ENCODE data around the gene CHMP2B. TPM values are rescaled to one million over a fixed set of nuclear protein-coding genes. Genes with fewer than 3 reads are reported as not detected.

The CHMP2B gene
- total and polyA plus RNA-seq, 2 of the 8 experiments (the other 6 are each of a cell fraction or from before 2014, with no cell fraction given): 14.0 to 56.5 TPM

DNA sequence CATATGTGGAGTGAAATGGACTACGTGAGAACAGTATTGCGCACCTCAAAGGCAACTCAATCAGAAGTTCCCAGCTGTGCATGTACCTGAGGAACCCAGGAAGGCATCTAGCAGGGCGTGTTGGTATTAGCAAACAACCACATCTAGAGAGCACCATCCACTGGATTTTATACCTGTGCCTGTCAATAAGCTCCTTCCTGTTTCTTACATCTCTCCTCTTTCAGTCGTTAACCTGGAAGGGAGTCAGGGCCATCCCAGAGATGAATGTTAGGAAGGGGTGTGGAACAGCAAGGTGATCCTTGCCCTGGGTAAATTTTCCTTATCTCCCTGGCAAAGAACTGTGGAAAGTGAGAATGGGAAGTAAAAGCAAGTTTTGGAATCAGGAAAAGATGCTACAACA is 29.6 kb upstream of the CHMP2B start:
- Histone ChIP-seq H3K27me3 (replicated peaks in 1 of 4; ENCODE audit: control insufficient read depth in 3 of 4, extremely low read depth in 1 of 4, insufficient read depth in 3 of 4, low read length in 3 of 4) (no peaks in the 10 kb centered on the region), H4K20me1 (replicated peaks in 1 of 2; ENCODE audit: control insufficient read depth in 1 of 2, insufficient read depth in 2 of 2, low read length in 2 of 2) (peaks cover 0 to 2% of the 10 kb centered on the region in 2 experiments), H3K79me2 (ENCODE audit: control insufficient read depth in 1 of 2, insufficient read depth in 2 of 2, low read length in 2 of 2) (no peaks in the 10 kb centered on the region), H4K8ac (ENCODE audit: extremely low read depth, insufficient read depth, low read length) (no peak overlapping the region), H2BK15ac (ENCODE audit: low read length) (no peak overlapping the region), H2AFZ (ENCODE audit: low read length) (no peak overlapping the region), H3K4me3 (ENCODE audit: extremely low read depth in 1 of 4, insufficient read depth in 2 of 4, low read depth in 3 of 4, low read length in 4 of 4) (no peak overlapping the region), H3K27ac (ENCODE audit: low read depth, low read length) (no peak overlapping the region), H3K4me2 (ENCODE audit: insufficient read depth in 1 of 2, low read depth in 2 of 2, low read length in 2 of 2) (no peak overlapping the region), H3K23me2 (ENCODE audit: low read depth, low read length) (no peaks in the 10 kb centered on the region), H2BK20ac (ENCODE audit: low read length) (no peak overlapping the region), H3K4me1 (replicated peaks in 1 of 4; ENCODE audit: control insufficient read depth in 3 of 4, insufficient read depth in 4 of 4, low read length in 3 of 4) (no peaks in the 10 kb centered on the region), H4K91ac (replicated peaks; ENCODE audit: insufficient read length, low read length) (no peak overlapping the region), H2BK12ac (ENCODE audit: low read depth, low read length) (no peak overlapping the region), H2BK5ac (ENCODE audit: low read depth, low read length) (no peak overlapping the region), H2AK5ac (ENCODE audit: low read depth, low read length) (no peak overlapping the region), H3K4ac (replicated peaks; ENCODE audit: insufficient read length, low read depth, low read length) (no peak overlapping the region), H3K18ac (ENCODE audit: extremely low read depth, low read length) (no peak overlapping the region), H3K9ac (replicated peaks in 1 of 4; ENCODE audit: extremely low read depth in 1 of 4, low read depth in 3 of 4, low read length in 3 of 4) (no peak overlapping the region), H2BK120ac (replicated peaks; ENCODE audit: low read depth, low read length) (no peak overlapping the region), H4K5ac (ENCODE audit: insufficient read length, low read depth, low read length) (no peak overlapping the region), H3K14ac (ENCODE audit: insufficient read length) (no peak overlapping the region), H3K36me3 (ENCODE audit: control insufficient read depth in 2 of 4, insufficient read depth in 4 of 4, low read length in 3 of 4) (0 out of 8 replicates have a peak, but pooled peaks cover 0 to 4% (median 0%) of the 10 kb centered on the region in 4 experiments), H3K56ac (replicated peaks; ENCODE audit: insufficient read length, low read depth, low read length) (no peak overlapping the region), H3K79me1 (ENCODE audit: low read depth, low read length) (no peaks in the 10 kb centered on the region), H3K9me3 (ENCODE audit: insufficient read depth in 2 of 2, low read depth in 1 of 2, low read length in 1 of 2) (peaks cover 11 to 15% of the 10 kb centered on the region in 2 experiments), H3K23ac (ENCODE audit: insufficient read length) (no peak overlapping the region)
- DNase-seq (ENCODE audit: low read depth in 1 of 2, low spot score in 2 of 2) (no peak), FAIRE-seq (no peak)
- 93% methylated on average over 4 of the region's 4 CpGs; no CpG with 5 or more reads in 1 of the 2 experiments for WGBS, 2 experiments (ENCODE audit: extremely low coverage in 1 of 2, insufficient coverage in 1 of 2, insufficient read length in 1 of 2, insufficient replicate concordance in 2 of 2, low coverage in 1 of 2, low lambda C conversion rate in 2 of 2, missing lambda C conversion rate in 1 of 2)
- ChIA-PET POLR2A (ENCODE audit: partially characterized antibody) (no interaction called here), CTCF (ENCODE audit: partially characterized antibody) (interaction anchor here (1.3 kb wide), 1 partner anchor 63 kb away, joined by 3 read pairs; no protein-coding TSS in a partner anchor)
- TF ChIP-seq CREB1 (IDR thresholded peaks at IDR 0.05) (no peak), TAF1 (IDR thresholded peaks at IDR 0.05; ENCODE audit: low read depth, low read length) (no peak), SIN3A (conservative IDR thresholded peaks at IDR 0.05 in 1 of 2, IDR thresholded peaks at IDR 0.05 in 1 of 2; ENCODE audit: low read depth in 1 of 2, low read length in 2 of 2) (no peak), SUZ12 (IDR thresholded peaks at IDR 0.05; ENCODE audit: low read length) (no peak), SRF (IDR thresholded peaks at IDR 0.05; ENCODE audit: low read depth, low read length) (no peak), EP300 (IDR thresholded peaks at IDR 0.05; ENCODE audit: borderline replicate concordance in 1 of 2, low read depth in 2 of 2, low read length in 2 of 2) (no peak), CHD1 (IDR thresholded peaks at IDR 0.05; ENCODE audit: low read depth, low read length) (no peak), RFX5 (IDR thresholded peaks at IDR 0.05; ENCODE audit: borderline replicate concordance, low read depth, low read length) (no peak), MAFK (IDR thresholded peaks at IDR 0.05; ENCODE audit: low read depth, low read length) (no peak)

All from H1 (cell line).